ENCODE results near the gene ERGIC3. TPM values are rescaled to one million over a fixed set of nuclear protein-coding genes. Genes with fewer than 3 reads are reported as not detected.

ERGIC3 gene
- polyA plus RNA-seq, 2 of the 4 experiments (the other 2 are of a cell fraction) = 239 to 343 TPM

DNA sequence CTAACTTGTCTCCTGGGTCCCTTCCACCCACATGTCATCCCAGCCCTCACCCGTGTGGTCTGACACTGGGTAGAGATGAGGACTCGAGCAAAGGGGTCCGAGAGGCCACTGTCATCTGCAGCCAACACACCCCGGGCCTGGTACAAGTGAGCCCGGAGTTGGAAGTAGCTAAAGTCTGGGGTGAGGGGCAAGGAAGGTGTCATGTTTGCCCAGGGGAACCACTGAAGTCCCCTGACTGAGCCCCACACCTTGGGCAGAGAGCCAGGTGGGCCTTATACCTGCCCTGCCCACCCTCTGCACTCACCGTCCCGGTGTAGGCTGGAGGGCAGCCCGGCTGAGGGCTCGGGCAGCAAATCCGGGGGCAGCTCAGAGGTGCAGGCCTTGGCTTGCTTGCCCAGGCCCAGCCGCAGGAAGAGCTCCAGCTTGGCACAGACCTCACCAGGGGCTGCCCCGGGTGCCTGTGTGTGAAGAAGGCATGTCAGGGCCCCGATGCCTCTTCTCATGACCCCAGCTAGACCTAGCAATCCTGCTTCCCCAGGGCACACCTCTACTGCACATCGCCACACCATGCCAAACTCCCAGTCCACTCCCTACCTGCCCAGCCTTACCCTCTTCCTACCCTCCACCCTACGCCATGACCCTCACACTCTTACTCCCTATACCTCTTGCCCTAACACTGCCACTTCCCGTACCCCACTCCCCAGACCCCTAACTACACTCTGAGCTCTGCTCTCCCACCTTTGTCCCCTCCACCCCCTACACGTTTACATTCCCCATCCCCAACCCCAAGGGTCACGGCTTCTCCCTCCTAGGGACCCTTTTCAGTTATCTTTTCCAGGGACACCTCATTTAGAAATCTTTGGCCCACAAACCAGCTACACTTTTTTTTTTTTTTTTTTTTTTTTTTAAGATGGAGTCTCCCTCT lies 42.0 kb downstream of the ERGIC3 start:
- Histone ChIP-seq H3K27ac (no peak overlapping the region), H3K9me3 (peaks cover 3% of the 10 kb centered on the region; the same call in 1 of the 3 replicates), H3K4me1 (no peaks in the 10 kb centered on the region), H3K4me2 (no peak overlapping the region), H3K4me3 (no peak overlapping the region)
- ATAC-seq (peak; percentile 49 to 50; a peak in 3 of 6 replicates), FAIRE-seq (no peak), DNase-seq (ENCODE audit: low read depth in 1 of 2, low spot score in 1 of 2) (no peak)
- POLR2A ChIA-PET = no interaction called here
- WGBS (ENCODE audit: missing lambda C conversion rate) = 81% methylated on average over 18 of the region's 18 CpGs
- CTCF ChIA-PET = interaction anchor here (1.6 to 1.8 kb wide), 3 partner anchors 11 to 66 kb away, joined by 3 to 5 read pairs (median 4); no protein-coding TSS in a partner anchor
- TF ChIP-seq EHF (CRISPR knock-in tag; IDR thresholded peaks at IDR 0.05) (no peak), EHMT2 (IDR thresholded peaks at IDR 0.05; ENCODE audit: low read depth) (no peak)

DNA sequence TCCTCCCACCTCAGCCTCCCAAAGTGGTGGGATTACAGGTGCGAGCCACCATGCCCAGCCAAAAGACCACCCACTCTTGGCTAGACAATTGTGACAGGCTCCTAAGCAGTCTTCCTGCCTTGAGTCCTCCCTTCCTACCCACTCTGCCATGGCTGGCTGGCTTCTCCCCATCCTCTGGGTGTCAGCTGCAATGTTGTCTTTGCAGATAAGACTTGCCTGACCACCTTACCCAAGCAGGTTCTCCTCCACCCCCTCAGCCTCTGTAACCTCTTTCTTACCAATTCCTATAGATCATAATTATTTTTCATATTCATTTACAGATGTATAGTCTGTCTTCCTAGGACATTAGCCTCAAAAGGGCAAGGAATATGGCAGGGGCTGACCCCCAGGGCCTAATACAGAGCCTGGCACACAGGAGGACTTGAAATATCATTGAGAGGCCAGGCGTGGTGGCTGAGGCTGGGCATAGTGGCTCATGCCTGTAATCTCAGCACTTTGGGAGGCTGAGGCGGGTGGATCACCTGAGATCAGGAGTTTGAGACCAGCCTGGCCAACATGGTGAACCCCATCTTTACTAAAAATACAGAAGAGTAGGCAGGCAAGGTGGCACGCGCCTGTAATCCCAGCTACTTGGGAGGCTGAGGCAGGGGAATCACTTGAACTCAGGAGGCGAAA lies 45.0 kb downstream of the ERGIC3 start:
- no peak for FAIRE-seq
- Histone ChIP-seq H3K27ac (no peak overlapping the region), H3K4me3 (no peak overlapping the region), H3K4me1 (no peaks in the 10 kb centered on the region), H3K4me2 (no peak overlapping the region), H3K9me3 (no peaks in the 10 kb centered on the region; the same call in 2 of the 3 replicates)
- no peak for TF ChIP-seq EHMT2 (IDR thresholded peaks at IDR 0.05; ENCODE audit: low read depth)
- no peak for TF ChIP-seq SREBF2 (IDR thresholded peaks at IDR 0.05)
- TF ChIP-seq CBX8 (IDR thresholded peaks at IDR 0.05) = no peak
- WGBS (ENCODE audit: missing lambda C conversion rate) = 92% methylated on average over 6 of the region's 6 CpGs
- ChIA-PET POLR2A (no interaction called here), CTCF (interaction anchor here (1.0 kb wide), 1 partner anchor 367 kb away, joined by 3 read pairs; the partner anchor contains the start of gene SCAND1)
- no peak for DNase-seq (ENCODE audit: low read depth in 1 of 2, low spot score in 1 of 2)
- no peak for ATAC-seq

DNA sequence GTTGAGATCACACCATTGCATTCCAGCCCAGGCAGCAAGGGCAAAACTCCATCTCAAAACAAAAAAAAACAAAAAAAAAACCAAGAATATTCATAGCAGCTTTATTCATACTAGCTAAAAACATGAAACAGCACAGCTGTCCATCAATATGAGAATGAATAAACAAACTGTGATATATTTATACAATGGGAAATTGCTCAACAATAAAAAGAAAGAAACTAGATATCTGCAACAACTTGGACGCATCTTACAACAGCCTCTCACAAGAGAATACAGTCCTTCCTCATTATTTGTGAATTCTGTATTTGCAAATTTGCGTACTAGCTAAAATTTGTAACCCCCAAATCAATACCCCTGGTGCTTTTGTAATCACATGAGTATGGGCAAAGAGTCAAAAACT lies 45.6 kb downstream of the ERGIC3 start:
- no peak for FAIRE-seq
- Histone ChIP-seq H3K9me3 (no peaks in the 10 kb centered on the region), H3K4me2 (no peak overlapping the region), H3K4me3 (no peak overlapping the region), H3K27ac (no peak overlapping the region), H3K4me1 (no peaks in the 10 kb centered on the region)
- POLR2A ChIA-PET = no interaction called here
- ATAC-seq = no peak
- WGBS (ENCODE audit: missing lambda C conversion rate) = 94% methylated on average over 2 of the region's 2 CpGs
- CTCF ChIA-PET = interaction anchor here (0.6 to 1.9 kb wide), 4 partner anchors 32 to 367 kb away, joined by 3 to 4 read pairs (median 4); partner anchors contain the start of gene SCAND1
- DNase-seq (ENCODE audit: low read depth in 1 of 2, low spot score in 1 of 2) = no peak
- no peak for TF ChIP-seq POLR2AphosphoS2 (conservative IDR thresholded peaks at IDR 0.05; ENCODE audit: low read length)
- no peak for TF ChIP-seq POLR2A (IDR thresholded peaks at IDR 0.05; ENCODE audit: low read length)
- TF ChIP-seq, protein P1, sequence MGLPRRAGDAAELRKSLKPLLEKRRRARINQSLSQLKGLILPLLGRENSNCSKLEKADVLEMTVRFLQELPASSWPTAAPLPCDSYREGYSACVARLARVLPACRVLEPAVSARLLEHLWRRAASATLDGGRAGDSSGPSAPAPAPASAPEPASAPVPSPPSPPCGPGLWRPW (IDR thresholded peaks at IDR 0.05) = no peak

DNA sequence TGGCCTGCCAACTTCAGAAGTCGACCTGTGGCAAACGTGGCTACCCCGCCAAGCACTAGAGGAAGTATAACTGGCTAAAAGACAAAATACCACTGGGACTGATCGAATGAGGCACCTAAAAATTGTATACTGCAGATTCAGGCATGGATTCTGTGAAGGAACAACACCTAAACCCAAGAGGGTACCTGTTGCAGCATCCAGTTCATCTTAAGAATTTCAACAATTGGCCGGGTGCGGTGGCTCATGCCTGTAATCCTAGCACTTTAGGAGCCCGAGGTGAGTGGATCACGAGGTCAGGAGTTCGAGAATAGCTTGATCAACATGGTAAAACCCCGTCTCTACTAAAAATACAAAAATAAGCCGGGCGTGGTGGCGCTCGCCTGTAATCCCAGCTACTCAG lies 46.5 kb downstream of the ERGIC3 start:
- Histone ChIP-seq H3K4me3 (no peak overlapping the region), H3K27ac (no peak overlapping the region), H3K9me3 (no peaks in the 10 kb centered on the region), H3K4me1 (no peaks in the 10 kb centered on the region), H3K4me2 (no peak overlapping the region)
- ChIA-PET CTCF (interaction anchor here (0.7 to 1.9 kb wide), 4 partner anchors 17 to 366 kb away, joined by 3 to 4 read pairs (median 4); partner anchors contain the start of gene SCAND1), POLR2A (no interaction called here)
- ATAC-seq = no peak
- whole genome bisulfite sequencing (ENCODE audit: missing lambda C conversion rate) = 82% methylated on average over 14 of the region's 14 CpGs
- no peak for FAIRE-seq
- TF ChIP-seq HOXA7 (CRISPR knock-in tag; IDR thresholded peaks at IDR 0.05) = no peak
- no peak for TF ChIP-seq CEBPB (IDR thresholded peaks at IDR 0.05)
- no peak for TF ChIP-seq KDM1A (IDR thresholded peaks at IDR 0.05; ENCODE audit: low read depth)
- no peak for TF ChIP-seq RARB (CRISPR knock-in tag; IDR thresholded peaks at IDR 0.05)
- TF ChIP-seq, protein P2, sequence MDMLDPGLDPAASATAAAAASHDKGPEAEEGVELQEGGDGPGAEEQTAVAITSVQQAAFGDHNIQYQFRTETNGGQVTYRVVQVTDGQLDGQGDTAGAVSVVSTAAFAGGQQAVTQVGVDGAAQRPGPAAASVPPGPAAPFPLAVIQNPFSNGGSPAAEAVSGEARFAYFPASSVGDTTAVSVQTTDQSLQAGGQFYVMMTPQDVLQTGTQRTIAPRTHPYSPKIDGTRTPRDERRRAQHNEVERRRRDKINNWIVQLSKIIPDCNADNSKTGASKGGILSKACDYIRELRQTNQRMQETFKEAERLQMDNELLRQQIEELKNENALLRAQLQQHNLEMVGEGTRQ (IDR thresholded peaks at IDR 0.05) = no peak
- no peak for TF ChIP-seq NR3C1 (IDR thresholded peaks at IDR 0.05)
- no peak for TF ChIP-seq MAFK (IDR thresholded peaks at IDR 0.05; ENCODE audit: partially characterized antibody)
- TF ChIP-seq SREBF2 (IDR thresholded peaks at IDR 0.05) = no peak
- no peak for DNase-seq (ENCODE audit: low read depth in 1 of 2, low spot score in 1 of 2)

Measured in A549 (cell line).